ENCODE results near the gene TOE1. TPM values are rescaled to one million over a fixed set of nuclear protein-coding genes. Genes with fewer than 3 reads are reported as not detected.

The TOE1 gene
- polyA plus RNA-seq, 1 experiment: 19.4 TPM

- POLR2A ChIA-PET: no interaction called here
- TF ChIP-seq CTCF (IDR thresholded peaks at IDR 0.05; ENCODE audit: insufficient read depth, low read depth, low read length): no peak
- Histone ChIP-seq H3K27me3 (ENCODE audit: control insufficient read depth, insufficient read depth, low read length) (no peaks in the 10 kb centered on the region), H3K4me3 (ENCODE audit: low read depth, low read length) (no peak overlapping the region), H3K36me3 (ENCODE audit: control insufficient read depth, insufficient read depth, low read length) (peaks cover 7% of the 10 kb centered on the region)
- CTCF ChIA-PET: interaction anchor here (0.6 to 2.0 kb wide), 3 partner anchors 37 to 945 kb away, joined by 3 to 8 read pairs (median 4); partner anchors contain the start of gene TESK2
- DNase-seq (ENCODE audit: low read depth): no peak
These were observed 2.2 kb upstream of the TOE1 start for GRCh38 chr1:45337630-45338325.

- ChIA-PET CTCF (interaction anchor here (0.6 to 2.4 kb wide), 7 partner anchors 8 to 883 kb away, joined by 3 to 8 read pairs (median 4); no protein-coding TSS in a partner anchor), POLR2A (interaction anchor here (0.5 to 2.2 kb wide), 3 partner anchors 8 to 329 kb away, joined by 4 to 8 read pairs (median 6); partner anchors contain the start of genes HECTD3 and UROD)
- Histone ChIP-seq H3K4me3 (ENCODE audit: low read depth, low read length) (peak overlapping the region; percentile 89), H3K27me3 (ENCODE audit: control insufficient read depth, insufficient read depth, low read length) (no peaks in the 10 kb centered on the region), H3K36me3 (ENCODE audit: control insufficient read depth, insufficient read depth, low read length) (peaks cover 18% of the 10 kb centered on the region)
- DNase-seq (ENCODE audit: low read depth): no peak
- no peak for TF ChIP-seq CTCF (IDR thresholded peaks at IDR 0.05; ENCODE audit: insufficient read depth, low read depth, low read length)
These were observed 971 bp downstream of the TOE1 start for GRCh38 chr1:45340816-45341466.

GRCh38 chr1:45344499-45344898, 4.5 kb downstream of the TOE1 start:
- Histone ChIP-seq H3K27me3 (ENCODE audit: control insufficient read depth, insufficient read depth, low read length) (no peaks in the 10 kb centered on the region), H3K36me3 (ENCODE audit: control insufficient read depth, insufficient read depth, low read length) (peaks cover 18% of the 10 kb centered on the region), H3K4me3 (ENCODE audit: low read depth, low read length) (no peak overlapping the region)
- POLR2A ChIA-PET: no interaction called here
- no peak for DNase-seq (ENCODE audit: low read depth)
- CTCF ChIA-PET: no interaction called here
- no peak for TF ChIP-seq CTCF (IDR thresholded peaks at IDR 0.05; ENCODE audit: insufficient read depth, low read depth, low read length)

- H3K4me3 ChIP-seq (ENCODE audit: low read depth, low read length): no peak overlapping the region
- no peak for DNase-seq (ENCODE audit: low read depth)
- ChIA-PET CTCF (no interaction called here), POLR2A (no interaction called here)
- no peak for TF ChIP-seq CTCF (IDR thresholded peaks at IDR 0.05; ENCODE audit: insufficient read depth, low read depth, low read length)
- H3K27me3 ChIP-seq (ENCODE audit: control insufficient read depth, insufficient read depth, low read length): no peaks in the 10 kb centered on the region
- peaks cover 18% of the 10 kb centered on the region for H3K36me3 ChIP-seq (ENCODE audit: control insufficient read depth, insufficient read depth, low read length)
These were observed 5.0 kb downstream of the TOE1 start for GRCh38 chr1:45345014-45345413.

GRCh38 chr1:45346473-45346872, 6.5 kb downstream of the TOE1 start:
- Histone ChIP-seq H3K4me3 (ENCODE audit: low read depth, low read length) (no peak overlapping the region), H3K27me3 (ENCODE audit: control insufficient read depth, insufficient read depth, low read length) (no peaks in the 10 kb centered on the region), H3K36me3 (ENCODE audit: control insufficient read depth, insufficient read depth, low read length) (peaks cover 18% of the 10 kb centered on the region)
- TF ChIP-seq CTCF (IDR thresholded peaks at IDR 0.05; ENCODE audit: insufficient read depth, low read depth, low read length): no peak
- DNase-seq (ENCODE audit: low read depth): no peak
- POLR2A ChIA-PET: no interaction called here
- CTCF ChIA-PET: interaction anchor here (2.3 to 6.1 kb wide), 2 partner anchors 12 to 146 kb away, joined by 13 to 48 read pairs; no protein-coding TSS in a partner anchor

All from BJ (cell line).